Activated CD4-positive, alpha-beta T cell treated with anti-CD3 and anti-CD28 coated beads, Interleukin-2, amount 50 U/mL, for 4 hours (primary cell): ENCODE results near the gene ASPG.

ENCODE experiments used
- DNase-seq, 2 experiments: peaks; one replicate each; pipeline ENCODE4 v3.0.0-alpha.2; 2020

The ASPG gene

GRCh38 chr14:104138718-104139459 lies 53.4 kb downstream of the ASPG start:
- DNase-seq: no peak

DNA sequence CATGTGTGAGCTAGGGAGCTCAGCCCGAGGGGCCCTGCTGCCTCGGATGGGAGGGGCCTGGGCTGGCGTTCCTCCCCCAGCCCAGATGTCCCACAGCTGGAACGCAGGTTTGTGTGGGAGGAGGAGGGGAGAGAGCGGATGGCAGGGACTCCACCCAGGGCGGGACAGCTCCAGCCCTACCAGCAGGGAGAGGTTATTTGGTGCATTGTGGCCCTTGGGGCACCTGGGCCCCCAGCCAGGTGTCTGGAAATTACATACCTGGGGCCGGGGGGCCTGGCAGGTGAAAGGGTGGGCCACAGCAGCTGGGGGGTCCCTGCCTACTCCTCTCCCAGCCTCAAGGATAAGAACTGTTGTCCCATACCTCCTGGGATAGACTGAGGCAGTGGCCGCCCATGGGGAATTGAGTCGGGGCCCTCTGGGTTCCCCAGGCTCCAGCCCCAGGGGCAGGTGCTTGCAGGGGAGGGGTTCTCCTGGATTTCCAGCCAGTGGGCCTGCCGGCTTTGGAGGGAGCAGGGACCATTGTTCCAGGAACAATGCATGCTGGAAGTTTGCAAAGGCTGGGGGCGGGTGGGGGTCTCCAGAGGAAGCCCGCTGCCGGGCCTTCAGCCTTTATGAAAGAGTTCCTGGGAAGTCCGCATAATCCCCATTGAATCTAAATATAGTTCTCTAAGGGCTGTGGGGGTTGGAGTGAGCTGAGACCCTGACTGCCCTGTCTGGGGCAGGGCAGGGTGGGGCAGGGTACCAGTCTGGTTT lies 54.1 kb downstream of the ASPG start:
- no peak for DNase-seq

DNA sequence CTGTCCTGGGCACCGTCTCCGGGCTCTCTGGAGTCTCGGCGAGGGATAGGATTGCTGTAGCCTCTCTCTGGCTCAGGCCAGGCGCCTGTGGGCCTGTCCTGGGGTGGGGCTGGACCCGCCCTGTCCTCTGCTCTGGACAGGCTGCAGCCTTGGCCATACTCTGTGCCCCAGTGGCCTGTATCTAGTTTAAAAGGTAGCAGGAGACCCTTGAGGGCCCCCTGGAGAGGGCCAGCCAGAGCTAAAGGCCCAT lies 54.6 kb downstream of the ASPG start:
- no peak for DNase-seq

- DNase-seq: no peak
Measured at GRCh38 chr14:104140463-104141331, 55.2 kb downstream of the ASPG start.

GRCh38 chr14:104141621-104142091 lies 56.2 kb downstream of the ASPG start:
- no peak for DNase-seq

- DNase-seq: no peak
Measured at GRCh38 chr14:104142136-104142945, 56.8 kb downstream of the ASPG start.

GRCh38 chr14:104142946-104143470 lies 57.5 kb downstream of the ASPG start:
- no peak for DNase-seq

- DNase-seq: no peak
Measured at GRCh38 chr14:104143521-104144452, 58.3 kb downstream of the ASPG start.

DNA sequence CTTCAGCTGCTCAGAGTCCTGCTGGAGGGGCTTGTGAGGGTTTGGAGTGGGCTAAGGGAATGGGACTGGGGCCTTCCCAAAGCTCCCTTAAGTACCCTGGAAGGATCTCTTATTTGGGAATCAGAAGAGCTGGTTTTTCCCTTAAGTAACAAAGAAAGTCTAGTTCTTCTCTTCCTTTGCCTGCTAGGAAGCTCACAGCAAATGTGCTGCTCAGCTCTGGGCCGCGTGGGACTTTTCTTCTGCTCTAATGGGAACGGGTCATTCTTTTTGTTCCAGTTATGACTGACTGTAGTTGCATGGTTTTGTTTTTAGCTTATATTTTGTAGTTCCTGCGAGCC lies 58.9 kb downstream of the ASPG start:
- DNase-seq: no peak

- no peak for DNase-seq
Measured at GRCh38 chr14:104144911-104145825, 59.7 kb downstream of the ASPG start.

GRCh38 chr14:104145826-104146601 lies 60.5 kb downstream of the ASPG start:
- no peak for DNase-seq

DNA sequence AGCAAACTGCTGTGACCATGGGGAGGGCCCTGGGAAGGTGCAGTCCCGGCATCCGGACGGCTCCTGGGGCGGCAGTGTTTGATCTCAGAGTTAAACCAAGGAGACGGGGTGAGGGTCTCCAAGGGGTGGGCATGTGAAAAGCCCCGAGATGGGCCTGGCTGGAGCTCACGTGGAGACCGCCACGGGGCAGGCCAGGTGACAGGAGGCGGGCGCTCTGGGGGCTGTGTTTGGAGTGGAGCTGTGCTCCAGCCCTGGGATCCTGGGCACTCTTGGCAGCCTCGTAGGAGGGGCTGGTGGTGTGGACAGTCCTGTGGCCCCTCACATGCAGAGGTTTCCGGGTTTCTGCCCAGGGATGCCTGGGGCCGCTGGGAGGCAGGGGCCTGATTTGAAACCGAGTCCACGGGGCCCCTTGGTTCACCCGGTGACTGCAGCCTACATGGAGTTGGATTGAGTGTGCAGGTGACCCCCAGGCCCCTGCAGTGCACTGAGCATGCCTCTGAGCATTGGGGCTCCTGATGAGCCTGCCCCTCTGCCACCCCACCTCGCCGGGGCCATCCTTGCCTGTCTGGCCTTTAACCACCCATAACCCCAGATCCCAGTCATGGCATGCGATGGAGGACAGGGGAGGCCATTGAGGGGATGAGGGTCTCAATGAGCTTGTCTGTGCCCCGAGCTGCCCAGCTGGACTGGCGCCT lies 61.3 kb downstream of the ASPG start:
- DNase-seq: no peak

- no peak for DNase-seq
Measured at GRCh38 chr14:104147346-104148125, 62.0 kb downstream of the ASPG start.

DNA sequence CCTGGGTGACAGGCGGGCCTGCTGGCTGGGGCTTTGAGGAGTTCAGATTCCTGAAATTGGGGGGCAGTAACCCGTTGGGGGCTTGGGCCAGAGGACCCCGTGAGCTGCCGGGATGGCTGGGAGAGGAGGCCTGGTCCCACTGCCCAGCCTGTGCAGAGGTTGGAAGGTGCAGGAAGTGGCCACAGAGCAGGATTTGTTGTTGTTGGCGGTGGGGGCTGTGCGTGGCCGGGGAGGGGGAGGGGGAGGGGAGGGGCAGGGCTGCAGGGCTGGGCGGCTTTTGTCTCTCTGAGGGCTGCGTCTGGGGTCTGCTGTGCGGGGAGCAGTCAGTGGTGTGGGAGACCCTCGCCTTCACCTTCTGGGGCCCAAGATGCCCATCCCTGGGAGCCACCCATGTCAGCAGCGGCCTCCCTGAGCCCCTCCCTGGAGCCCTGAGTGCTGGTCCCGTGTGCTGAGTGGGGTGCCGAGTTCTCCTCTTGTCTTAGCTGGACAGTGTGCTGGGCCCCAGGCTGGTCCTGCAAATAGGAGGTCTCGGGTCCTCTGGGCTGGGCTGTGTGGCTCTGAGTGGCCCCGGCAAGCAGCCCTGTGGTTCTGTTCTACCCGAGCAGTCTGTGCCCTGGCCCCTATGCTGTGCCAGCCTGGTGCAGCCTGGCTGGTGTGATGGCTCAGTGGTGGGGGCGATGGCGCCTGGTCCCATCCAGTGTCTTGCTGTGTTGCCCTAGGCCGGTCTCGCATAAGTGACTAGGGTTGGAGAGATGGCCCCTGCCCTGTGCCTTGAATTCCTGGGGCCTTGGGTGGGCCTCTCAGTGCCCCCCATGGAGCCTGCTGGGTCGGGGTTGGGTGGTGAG lies 63.2 kb downstream of the ASPG start:
- no peak for DNase-seq

DNA sequence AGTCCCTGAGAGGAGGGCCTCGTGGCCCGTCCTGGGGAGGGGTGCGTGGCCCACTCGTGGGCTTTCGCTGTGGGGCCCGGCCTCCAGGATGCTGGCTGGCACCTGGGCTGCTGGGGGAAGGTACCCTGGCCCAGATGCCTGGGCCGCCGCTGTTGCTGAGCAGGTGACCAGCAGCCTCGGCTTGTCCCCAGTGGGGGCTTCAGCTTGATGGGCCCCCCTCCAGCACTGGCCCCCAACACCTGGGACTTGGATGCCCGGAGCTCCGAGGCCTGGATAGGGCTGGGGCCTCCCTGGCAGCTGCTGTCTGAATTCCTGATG lies 63.7 kb downstream of the ASPG start:
- no peak for DNase-seq

DNA sequence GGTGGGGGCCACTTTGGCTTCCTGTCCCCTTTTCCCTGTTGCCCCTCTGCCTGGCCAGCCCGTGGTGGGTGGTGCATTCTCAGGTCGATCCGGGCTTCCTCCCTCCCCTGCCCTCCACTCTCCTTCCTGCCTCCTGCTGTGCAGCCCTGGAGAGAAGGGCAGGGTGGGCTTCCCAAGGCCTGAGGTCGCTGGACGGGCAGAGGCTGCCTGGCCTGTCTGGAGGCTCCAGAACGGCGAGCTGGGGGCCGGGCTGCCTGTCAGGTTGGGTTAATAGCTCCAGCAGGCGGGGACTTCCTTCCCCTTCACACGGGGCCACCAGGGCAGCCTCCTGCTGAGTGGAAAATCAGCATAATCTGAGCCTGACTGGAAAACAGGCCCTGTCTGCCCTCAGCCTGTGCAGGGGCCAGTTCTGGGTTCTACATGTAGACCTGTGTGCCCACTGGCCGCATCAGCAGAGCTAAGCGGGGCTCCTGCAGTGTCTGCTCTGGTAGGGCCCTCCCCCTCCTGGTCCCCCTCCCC lies 64.2 kb downstream of the ASPG start:
- no peak for DNase-seq
